GM19023 (cell line): ENCODE data around the gene ARSI.

ENCODE experiments used
- ATAC-seq: cut with Tn5 transposase; IDR thresholded peaks from one replicate; pipeline ENCODE4 v1.9.1; 2021; ENCODE audit warnings: mild to moderate bottlenecking, moderate library complexity; ENCODE audit not compliant: unreplicated experiment

ARSI gene

DNA sequence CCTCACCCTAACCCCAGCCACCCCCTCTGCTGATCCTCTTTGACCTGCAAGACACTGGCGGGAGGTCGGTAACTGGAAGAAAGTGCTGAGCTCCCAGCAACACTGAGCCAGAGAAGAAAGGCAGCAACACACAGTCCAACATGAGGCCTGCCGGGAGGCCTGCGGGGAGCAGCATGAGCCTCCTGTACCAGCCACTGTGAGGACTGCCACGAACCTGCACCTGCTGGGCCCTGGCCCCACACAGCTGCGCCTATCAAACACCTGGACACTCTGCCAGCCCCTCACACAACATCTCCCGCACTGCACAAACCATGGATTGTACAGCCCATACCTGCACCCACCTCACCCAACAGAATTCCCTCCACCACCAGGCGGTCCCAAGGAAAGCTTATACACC lies 31.4 kb downstream of the ARSI start:
- ATAC-seq: no peak

DNA sequence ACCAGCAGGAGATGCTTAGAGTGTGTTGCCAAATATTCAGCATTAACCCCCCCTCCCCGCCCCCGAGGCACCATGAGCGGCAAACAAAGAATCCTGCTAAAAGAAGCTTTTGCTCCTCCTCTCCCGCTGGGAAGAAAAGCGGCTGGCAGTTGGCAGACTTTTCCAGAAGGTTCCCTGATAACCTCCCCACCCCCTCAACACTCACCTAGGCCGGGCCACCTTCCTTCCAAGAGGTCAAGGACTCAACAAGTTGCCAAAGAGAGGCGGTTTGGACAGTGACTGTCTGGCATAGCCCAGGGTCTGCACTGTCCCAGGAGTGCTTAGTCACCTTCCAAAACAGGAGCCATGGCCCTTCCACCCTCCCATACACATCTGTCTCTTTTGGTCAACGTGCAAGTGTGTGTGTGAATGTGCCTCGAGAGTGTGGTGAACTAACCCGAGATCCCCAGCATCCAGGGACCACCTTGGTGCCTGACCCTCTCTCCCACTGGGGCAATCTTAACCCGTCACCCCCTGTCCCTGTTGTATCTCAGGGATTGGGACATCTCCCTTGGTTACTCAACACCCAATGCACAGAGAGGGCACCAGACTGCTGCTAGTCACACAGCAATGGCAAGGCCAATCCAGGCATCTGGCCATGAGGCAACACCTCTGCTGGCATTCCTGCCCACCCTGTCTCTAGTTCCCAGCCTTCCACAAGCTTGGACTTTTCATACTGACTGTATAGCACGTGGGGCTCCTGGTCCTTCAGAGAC lies 32.0 kb downstream of the ARSI start:
- no peak for ATAC-seq

DNA sequence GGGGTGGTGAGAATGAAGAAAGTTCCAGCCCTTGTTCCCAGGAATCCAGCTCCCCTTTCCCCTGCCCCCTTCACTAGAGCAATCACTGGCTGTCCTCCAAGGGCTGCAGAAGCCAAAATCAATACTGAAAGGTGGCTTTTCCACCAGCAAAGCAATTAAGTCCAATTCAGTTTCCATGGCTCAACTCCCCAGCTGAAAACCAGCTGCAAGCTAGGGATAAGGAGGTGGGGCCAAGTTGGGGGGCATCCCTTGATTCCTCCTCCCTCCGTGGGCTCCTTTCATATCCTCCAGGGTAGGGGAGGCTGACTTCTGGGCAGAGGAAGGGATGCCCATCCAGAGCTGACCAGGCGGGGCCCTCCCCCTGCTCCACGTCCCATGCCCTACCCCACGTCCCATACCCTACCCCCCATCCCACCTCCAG lies 35.8 kb downstream of the ARSI start:
- no peak for ATAC-seq

DNA sequence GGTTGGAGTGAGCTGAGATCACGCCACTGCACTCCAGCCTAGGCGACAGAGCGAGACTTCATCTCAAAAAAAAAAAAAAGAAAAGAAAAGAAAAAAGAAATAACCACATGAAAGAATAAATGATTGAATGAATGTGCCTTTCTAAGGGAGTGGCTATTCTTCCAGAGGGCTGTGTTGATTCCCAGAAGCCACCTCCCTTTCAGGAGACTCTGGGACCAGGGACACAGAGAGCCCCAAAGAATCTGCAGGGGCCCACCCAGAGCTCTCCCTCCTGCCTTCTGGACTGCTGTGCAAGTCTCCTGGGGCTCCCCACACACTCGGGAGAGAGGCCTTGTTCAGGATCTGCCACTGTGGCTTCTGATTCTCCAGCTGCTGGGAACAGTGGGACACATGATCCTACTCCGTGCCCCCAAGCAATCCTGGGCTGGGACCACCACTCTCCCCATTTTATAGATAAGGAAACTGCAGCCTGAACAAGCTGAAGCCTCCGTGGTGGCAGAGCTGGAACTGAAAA lies 36.8 kb downstream of the ARSI start:
- ATAC-seq: no peak

DNA sequence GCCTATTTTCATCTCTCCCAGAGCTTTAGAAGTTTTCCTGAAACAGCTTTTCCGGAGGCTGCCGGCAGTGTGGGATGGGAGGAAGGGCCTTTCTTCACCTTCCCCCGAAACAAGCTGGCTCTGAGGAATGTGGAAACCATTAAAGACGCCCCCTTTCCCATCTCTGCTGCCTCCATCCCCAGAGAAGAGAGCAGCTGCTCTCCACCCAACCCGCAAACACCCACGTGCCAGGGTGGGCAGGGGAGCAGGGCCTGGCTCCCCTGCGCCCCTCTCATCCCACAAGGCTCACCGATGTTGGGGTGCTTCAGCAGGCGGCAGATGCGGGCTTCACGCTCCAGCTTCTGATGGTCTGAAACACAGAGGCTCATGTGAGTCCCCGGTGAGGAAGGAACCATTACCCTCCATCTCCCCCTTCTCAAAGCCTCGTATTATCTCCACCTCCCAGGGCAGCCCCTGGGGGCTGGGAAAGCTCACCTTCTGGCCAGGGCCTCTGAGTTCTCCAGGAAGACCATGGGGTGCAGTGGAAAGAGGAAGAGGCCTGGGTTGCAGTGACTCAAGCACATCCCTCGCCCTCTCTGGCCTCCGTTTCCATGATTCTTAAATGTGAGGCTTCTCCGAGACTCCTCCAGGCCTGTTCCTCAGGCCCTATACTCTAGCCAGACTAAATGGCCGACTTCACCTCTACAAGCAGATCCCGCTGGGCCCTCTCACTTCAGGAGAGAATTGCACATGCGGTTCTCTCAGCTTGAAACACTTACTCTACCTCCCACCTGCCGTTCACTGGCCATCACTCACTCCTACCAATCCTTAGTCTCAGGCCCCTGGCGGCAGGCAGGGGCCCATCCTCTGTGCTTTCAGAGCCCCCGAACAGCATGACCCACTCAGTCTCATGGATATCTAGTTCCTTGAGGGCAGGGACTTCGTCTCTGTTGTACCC lies 37.8 kb downstream of the ARSI start:
- ATAC-seq: no peak

DNA sequence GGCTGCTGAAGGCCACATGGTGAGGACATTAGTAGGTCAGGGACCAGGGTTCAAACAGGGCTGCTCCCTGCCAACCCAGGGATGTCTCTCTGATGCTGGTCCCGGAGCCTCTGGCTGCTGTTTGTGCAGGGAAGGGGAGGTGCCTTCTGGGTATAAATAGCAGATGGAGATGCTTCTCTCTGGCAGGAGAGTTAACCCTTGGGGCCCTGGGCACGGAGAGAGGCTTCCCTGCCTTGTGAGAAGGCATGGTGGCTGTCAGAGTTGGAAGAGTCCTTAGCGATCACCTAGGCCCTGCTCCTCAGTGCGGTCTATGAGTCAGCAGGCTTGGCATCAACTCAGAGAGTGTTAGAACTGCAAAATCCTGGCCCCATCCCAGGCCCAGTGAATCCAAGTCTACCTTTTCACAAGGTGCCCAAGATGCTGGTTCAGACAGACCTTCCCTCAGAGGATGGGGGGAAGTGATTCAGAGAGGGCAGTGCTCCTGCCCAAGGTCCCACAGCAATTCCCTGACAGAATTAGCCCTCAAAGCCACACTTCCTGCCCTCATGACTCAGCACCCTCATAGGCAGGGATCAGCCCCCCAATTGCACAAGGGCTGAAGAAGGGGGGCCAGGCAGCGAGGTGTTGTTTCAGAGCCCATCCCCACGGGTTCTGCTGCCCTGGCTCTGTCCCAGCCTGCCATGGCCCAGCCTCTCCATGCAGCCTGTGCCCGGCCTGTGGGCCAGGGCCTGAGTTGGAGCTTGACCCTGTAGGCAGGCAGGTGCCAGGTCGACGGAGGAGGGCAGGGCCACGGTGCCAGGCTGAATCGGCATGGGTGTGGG lies 38.7 kb downstream of the ARSI start:
- ATAC-seq: no peak

DNA sequence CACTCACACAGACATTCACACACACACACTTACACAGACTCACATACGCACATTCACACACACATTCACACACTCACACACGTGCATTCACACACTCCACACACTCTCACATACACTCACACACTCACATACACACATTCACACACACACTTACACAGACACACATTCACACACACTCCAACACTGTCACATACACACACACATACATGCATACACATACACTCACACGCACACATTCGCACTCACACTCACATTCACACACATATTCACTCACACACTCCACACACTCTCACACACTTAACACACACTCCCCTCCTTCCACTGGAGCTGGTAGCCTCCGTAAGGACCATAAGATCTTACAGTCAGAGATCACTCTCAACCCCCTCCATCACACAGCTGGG lies 39.3 kb downstream of the ARSI start:
- no peak for ATAC-seq

DNA sequence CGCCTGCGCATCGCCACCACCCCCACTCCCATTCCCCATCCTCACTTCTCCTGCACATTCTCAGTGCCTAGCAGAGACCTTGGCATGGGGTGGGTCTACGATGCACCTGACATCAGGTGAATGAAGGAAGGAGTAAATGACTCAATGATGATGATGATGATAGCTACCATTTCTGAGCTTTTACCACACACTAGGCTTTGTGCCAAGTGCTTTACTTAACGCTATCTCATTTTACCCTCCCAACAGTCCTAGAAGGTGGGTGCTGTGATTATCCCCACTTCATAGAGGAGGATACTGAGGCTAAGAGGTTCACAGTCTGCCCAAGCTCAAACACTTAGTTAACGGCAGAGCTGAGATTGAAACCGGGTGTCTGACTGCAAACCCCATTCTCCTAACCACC lies 40.2 kb downstream of the ARSI start:
- no peak for ATAC-seq

DNA sequence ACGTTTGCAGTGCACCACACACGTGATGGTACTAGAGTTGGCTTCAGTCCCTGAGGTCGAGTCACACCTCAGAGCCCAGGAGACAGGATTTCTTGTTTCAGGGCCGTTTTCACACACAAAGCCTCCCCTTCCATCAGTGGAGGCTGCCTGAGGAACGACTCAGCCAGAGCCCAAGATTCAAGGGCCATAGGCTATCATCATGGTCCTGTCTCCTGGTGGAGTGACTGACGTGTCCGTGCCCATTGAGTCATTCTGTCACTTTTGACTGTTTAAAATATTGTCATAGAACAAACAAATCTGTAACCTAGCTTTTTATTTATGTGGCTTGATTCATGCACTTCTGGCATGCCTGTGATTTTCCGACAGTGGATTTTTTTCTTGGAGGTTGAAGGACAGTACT lies 41.5 kb downstream of the ARSI start:
- no peak for ATAC-seq

DNA sequence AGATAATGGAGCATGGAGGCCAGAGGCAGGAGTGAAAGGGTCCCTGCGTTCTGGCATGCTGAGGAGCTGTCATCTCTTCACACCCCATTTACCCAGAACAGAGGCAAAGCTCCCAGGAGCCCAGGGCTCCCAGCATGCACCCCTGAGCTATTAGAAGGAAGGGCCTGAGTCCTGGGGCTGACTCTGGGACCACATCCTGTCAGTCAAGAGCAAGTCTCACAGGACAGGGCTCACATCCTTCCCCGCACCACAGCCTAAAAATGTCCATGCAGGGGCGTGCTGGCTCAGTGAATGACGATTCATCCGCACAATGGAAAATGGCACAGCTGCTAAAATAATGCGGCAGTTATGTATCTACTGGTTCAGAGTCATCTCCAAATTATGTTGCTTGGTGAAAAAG lies 44.6 kb downstream of the ARSI start:
- ATAC-seq: no peak

DNA sequence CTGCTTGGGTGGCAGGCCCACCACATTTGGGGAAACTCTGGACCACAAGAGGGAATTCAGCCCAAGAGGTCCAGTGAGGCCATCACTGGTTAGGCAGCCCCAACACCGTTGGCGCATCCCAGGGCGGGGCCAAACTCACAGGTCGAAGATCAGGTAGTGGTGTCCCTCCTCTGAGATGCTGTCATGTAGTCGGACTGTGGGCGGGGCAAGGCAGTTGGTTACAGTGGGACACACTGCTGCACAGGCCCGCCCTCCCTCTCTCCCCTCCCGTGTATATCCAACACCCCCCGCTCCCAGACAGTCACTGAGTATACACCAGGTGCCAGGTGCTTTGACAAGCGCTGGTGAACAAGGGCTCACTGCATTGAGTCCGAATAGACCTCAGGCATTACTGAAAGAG lies 45.3 kb downstream of the ARSI start:
- no peak for ATAC-seq

DNA sequence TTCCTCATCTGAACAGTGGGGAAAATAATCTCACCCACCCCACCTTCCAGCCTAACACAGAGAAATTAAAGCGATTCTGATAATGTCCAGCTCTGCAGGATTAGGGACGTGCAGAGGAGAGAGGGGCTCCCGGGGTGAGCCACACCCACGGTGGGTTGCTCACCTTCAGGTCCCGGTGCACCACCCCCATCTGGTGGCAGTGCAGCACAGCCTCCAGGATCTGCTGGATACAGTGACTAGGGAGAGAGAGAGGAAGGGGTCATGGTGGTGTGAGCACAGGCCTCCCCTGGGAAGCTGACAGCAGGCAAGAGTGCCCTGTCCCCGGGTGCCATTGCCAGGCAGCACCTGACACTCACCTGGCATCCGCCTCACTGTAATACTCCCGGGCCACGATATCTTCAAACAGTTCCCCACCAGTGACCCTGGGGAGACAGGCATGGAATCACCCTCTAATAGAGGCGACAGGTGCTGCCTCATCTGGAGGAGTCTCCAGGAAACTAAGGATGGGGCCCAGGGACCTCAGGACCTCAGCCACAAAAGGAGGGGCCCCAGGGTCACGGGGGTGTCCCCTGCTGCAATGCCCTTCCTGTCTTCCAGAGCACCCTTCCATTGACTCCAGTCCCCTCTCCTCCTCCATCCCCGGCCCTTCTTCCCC lies 46.2 kb downstream of the ARSI start:
- no peak for ATAC-seq

DNA sequence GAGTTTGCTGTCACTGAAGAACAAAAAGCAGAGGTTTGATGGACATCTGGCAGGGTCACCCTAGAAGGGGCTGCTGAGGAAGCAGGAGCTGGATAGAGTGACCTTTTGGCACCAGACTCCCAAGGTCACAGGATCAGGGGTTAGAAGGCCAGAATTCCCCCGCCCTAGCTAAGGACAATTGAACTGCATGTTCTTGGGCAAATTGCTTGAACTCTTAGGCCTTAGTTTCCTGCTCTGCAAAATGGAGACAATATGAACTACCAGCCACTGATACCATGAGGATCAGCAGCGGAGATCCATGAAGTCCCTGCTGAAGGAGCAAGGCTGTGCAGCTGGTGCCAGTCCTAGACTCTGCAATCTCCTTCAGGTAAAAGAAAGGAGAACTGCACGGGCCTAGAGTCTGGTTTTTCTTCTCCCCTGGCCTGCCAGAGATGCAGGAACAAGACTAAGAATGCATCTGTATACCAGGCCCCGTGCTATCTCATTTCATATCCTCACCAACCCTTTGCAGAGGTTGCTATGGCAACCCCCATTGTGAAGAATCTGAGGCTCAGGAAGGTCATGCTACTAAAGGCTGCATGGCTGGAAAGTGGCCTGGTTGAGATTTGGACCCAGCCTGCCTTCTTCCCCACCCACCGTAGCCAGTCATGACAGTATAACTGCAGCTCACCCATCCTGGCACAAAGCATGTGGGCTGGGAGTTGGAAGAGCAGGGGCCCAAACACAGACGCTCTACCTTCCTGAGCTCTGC lies 46.9 kb downstream of the ARSI start:
- ATAC-seq: no peak

DNA sequence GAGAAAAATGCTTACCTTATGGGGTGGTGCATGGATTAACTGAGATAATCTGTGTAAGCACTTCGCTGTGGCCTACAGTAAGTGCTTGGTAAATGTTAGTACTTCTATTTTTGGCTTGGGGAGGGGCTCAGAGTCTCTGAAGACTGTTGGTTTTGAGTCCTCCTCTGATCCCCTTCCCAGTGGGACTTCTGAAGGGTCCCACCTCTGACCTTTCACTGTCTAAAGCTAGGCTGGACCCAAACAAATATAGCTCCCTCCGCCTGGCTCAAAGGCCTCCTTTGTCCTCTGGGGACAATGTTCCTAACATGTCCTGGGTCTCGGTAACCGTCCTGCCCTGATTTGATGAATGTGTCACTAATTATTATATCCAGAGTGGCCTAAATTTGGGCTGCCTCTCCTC lies 47.9 kb downstream of the ARSI start:
- no peak for ATAC-seq

DNA sequence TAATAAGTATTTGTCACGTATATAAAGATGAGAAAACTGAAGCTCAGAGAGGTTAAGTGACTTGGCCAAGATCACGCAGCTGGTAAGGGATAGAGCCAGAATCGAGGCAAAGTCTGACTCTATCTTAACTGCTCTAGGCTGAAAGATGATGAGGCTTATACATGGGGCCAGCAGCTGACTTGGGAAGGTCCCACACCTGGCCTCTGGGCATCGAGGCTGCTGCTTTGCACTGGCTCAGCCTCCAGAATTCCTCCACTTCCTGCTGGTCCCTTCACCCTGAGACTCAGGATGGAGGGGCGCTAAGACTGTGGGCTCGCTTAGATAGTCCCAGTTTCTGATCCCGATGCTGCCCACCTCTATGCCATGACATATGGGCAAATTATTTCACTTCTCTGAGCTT lies 48.3 kb downstream of the ARSI start:
- ATAC-seq: no peak

DNA sequence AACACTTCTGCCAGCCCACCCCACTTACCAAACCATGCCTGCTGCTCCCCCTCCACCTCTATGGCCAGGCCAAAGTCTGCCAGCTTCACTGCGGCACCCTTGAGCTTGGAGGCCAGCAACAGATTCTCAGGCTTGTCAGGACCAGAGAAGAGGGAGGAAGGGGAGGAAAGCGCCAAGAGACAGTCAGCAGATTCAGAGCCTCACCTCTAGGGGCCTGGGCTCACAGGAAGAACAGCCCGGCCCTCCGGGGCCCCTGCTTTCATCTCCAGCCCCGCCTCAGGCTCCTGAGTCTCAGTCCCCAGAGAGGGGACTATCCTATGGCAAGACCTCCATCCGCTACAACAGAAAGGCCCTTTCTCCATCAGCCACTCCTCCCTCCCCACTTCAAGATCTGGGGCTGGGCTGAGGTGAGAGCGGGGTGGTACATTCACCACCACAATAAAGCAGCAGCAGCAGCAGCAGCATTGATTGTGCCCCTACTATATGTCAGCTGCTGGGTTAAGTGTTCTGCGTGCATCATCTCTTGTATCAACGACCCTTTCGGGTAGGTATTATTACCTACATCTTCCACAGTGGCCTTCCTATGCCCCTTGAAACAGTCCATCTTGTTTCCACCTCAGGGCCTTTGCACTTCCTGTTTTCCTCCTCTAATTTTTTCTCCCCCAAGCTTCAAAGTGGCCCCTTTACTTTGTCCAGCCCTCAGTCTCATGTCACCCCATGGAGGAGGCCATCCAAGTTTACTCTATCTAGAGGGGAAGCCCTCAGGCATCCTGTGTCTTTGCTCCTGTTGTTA lies 49.1 kb downstream of the ARSI start:
- ATAC-seq: no peak

DNA sequence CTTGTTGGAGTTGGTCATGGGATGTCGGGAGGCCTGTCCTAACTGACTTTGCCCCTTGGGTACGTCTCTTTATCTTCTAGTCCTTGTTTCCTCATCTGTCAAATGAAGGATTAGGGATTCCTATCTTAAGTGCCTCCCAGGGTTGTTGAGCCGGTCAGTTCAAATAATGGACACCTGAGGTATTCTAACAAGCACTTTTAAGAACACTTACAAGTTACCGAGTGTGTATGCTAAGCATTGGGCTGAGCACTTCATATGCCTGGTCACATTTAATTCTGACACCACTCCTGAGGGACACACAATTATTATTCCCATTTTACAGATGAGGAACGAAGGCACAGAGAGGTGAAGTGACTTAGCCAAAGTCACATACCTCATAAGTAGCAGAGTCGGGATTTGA lies 50.2 kb downstream of the ARSI start:
- ATAC-seq: no peak

DNA sequence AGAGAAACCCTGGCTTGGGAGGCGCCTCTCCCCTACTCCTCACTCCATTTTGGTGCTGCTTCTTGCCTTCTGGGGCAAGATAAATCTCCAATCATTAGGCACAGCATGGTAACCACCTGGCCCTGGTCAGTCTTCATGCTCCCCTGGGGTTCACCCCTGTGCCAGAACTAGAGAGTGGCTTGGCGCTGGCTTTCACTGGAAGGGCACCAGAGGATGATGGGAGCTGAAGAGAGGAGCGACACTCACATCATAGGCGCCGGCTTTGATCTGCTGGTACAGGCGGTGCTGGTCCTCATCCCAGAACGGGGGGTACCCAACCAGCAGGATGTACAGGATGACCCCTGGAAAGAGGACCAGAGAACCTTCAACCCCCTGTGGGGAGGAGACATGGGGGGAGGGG lies 51.2 kb downstream of the ARSI start:
- no peak for ATAC-seq

DNA sequence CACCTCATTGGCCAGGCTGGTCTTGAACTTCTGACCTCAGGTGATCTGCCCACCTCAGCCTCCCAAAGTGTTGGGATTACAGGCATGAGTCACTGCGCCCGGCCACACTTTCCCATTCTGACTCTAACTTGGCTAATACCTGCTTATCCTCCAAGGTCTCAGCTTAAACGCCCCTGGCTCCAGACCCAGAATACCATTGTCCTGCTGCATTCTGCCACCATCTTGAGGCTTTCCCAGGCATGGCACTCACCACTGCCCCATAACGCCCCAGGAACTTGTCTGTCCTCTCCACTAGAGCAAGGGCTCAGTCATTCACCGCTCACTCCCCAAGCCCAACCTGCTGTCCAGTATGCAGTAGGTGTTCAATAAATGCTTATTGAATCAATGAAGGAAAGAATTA lies 53.0 kb downstream of the ARSI start:
- no peak for ATAC-seq
